ENCODE data around the gene SPATA6L.

Gene SPATA6L

DNA sequence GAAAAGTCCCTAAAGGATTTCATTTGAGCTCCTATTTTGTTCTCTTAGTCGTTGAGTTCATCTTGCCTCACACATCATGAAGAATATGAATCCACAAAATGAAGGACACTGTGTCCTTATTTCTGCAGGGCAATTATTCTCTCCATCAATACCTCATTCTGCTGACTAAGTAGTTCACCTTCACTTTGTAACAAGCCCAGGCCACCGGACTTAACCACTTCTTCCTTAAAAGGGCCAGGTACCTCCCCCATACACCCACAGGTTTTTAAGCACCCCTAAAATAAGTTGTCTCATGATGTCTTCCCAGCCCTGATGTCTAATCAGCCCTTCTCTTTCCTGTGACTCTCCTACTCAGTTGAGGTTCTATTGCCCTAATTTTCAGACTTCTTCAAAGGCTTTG lies 71.3 kb downstream of the SPATA6L start:
- DNase-seq = no peak
- H3K9me3 ChIP-seq (ENCODE audit: control insufficient read depth, low read length) = no peaks in the 10 kb centered on the region
- no peak overlapping the region for H3K27ac ChIP-seq (ENCODE audit: insufficient read depth, low read length, poor library complexity, severe bottlenecking)
- H3K36me3 ChIP-seq (ENCODE audit: control insufficient read depth, insufficient read depth, low read length) = no peaks in the 10 kb centered on the region
- H3K4me1 ChIP-seq (ENCODE audit: control insufficient read depth, insufficient read depth, low read length, poor library complexity, severe bottlenecking) = peaks cover 20% of the 10 kb centered on the region
- H3K27me3 ChIP-seq (replicated peaks; ENCODE audit: control insufficient read depth, insufficient read depth, low read length, poor library complexity, severe bottlenecking) = no peaks in the 10 kb centered on the region
- H3K4me3 ChIP-seq (ENCODE audit: insufficient read depth, low read depth, low read length, poor library complexity, severe bottlenecking) = no peak overlapping the region

DNA sequence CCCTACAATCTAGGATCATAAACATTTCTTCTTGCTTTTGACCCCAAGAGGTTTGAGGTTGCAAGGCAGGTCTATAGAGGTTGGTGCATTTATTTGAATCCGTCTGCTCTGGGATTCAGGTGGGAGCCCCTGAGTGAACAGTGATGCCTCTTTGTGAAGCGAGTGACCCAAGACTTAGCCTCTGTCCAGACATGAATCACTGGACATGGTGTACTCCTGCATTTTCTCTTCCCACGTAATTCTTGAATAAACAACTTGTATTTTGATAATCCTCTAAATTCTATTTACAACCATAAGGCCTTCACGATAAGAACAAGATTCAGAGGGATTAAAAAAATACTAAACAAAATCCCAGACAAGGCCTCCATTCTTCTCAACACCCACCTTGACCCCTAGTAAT lies 71.7 kb downstream of the SPATA6L start:
- Histone ChIP-seq H3K9me3 (ENCODE audit: control insufficient read depth, low read length) (no peaks in the 10 kb centered on the region), H3K27ac (ENCODE audit: insufficient read depth, low read length, poor library complexity, severe bottlenecking) (no peak overlapping the region), H3K27me3 (replicated peaks; ENCODE audit: control insufficient read depth, insufficient read depth, low read length, poor library complexity, severe bottlenecking) (no peaks in the 10 kb centered on the region), H3K4me3 (ENCODE audit: insufficient read depth, low read depth, low read length, poor library complexity, severe bottlenecking) (no peak overlapping the region), H3K4me1 (ENCODE audit: control insufficient read depth, insufficient read depth, low read length, poor library complexity, severe bottlenecking) (peaks cover 20% of the 10 kb centered on the region), H3K36me3 (ENCODE audit: control insufficient read depth, insufficient read depth, low read length) (no peaks in the 10 kb centered on the region)
- DNase-seq = no peak

DNA sequence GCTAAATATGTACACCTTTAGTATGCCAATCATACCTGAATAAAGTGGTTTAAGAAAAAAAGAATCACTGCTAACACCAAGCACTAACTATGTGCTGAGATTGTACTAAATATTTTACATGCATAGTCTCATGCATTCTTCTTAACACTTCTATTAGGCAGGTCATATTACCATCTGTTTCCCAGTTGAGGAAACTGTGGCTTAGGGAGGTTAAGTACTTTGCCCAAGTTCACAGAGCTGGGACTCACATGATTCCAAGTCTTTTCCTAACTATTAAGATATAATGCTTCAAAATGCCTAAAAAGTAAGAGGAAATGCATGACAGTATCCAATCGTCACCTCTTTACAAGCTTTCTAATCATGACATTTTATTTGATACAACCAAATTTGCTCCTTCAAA lies 73.4 kb downstream of the SPATA6L start:
- no peaks in the 10 kb centered on the region for H3K9me3 ChIP-seq (ENCODE audit: control insufficient read depth, low read length)
- no peak for DNase-seq
- no peaks in the 10 kb centered on the region for H3K27me3 ChIP-seq (replicated peaks; ENCODE audit: control insufficient read depth, insufficient read depth, low read length, poor library complexity, severe bottlenecking)
- no peak overlapping the region for H3K27ac ChIP-seq (ENCODE audit: insufficient read depth, low read length, poor library complexity, severe bottlenecking)
- H3K36me3 ChIP-seq (ENCODE audit: control insufficient read depth, insufficient read depth, low read length) = no peaks in the 10 kb centered on the region
- no peak overlapping the region for H3K4me3 ChIP-seq (ENCODE audit: insufficient read depth, low read depth, low read length, poor library complexity, severe bottlenecking)
- H3K4me1 ChIP-seq (ENCODE audit: control insufficient read depth, insufficient read depth, low read length, poor library complexity, severe bottlenecking) = peaks cover 20% of the 10 kb centered on the region

DNA sequence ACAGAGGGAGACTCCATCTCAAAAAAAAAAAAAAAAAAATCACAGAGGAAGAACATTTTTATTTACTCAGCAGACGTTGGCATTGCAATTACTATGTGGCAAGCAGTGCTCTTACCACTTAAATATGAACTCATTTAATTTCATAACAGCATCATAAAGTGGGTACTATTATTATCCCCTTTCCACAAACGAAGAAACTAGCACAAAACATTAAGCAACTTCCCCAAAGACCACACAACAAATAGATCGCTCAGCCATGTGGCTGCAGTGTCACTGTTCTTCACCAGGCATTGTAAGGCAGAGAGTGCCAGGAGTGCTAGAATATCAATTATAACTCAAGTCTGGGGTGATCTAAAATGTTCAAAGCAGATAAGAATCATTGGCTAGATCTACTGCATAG lies 74.0 kb downstream of the SPATA6L start:
- Histone ChIP-seq H3K4me3 (ENCODE audit: insufficient read depth, low read depth, low read length, poor library complexity, severe bottlenecking) (no peak overlapping the region), H3K27me3 (replicated peaks; ENCODE audit: control insufficient read depth, insufficient read depth, low read length, poor library complexity, severe bottlenecking) (no peaks in the 10 kb centered on the region), H3K4me1 (ENCODE audit: control insufficient read depth, insufficient read depth, low read length, poor library complexity, severe bottlenecking) (peaks cover 14% of the 10 kb centered on the region), H3K9me3 (ENCODE audit: control insufficient read depth, low read length) (no peaks in the 10 kb centered on the region), H3K27ac (ENCODE audit: insufficient read depth, low read length, poor library complexity, severe bottlenecking) (no peak overlapping the region), H3K36me3 (ENCODE audit: control insufficient read depth, insufficient read depth, low read length) (no peaks in the 10 kb centered on the region)
- DNase-seq = no peak

DNA sequence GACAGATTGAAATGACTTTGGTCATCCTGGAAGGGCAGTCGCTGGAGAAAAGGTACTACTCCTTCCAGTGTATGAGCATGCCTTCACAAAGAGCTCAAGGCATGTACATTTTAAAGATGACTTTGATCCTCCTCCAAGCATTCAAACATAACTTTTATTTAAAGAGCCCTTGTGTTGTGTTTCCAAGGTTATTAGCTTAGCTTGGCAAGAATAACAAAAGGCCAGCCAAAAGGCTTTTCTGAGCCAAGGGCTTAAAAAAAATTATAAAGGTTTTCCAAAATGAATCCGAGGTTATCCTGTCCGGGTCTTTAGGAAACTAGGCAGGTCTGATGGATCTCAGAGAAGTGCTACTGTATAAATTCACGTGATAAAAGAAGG lies 75.2 kb downstream of the SPATA6L start:
- Histone ChIP-seq H3K9me3 (ENCODE audit: control insufficient read depth, low read length) (no peaks in the 10 kb centered on the region), H3K27me3 (replicated peaks; ENCODE audit: control insufficient read depth, insufficient read depth, low read length, poor library complexity, severe bottlenecking) (no peaks in the 10 kb centered on the region), H3K4me1 (ENCODE audit: control insufficient read depth, insufficient read depth, low read length, poor library complexity, severe bottlenecking) (peaks cover 3% of the 10 kb centered on the region), H3K27ac (ENCODE audit: insufficient read depth, low read length, poor library complexity, severe bottlenecking) (no peak overlapping the region), H3K4me3 (ENCODE audit: insufficient read depth, low read depth, low read length, poor library complexity, severe bottlenecking) (no peak overlapping the region), H3K36me3 (ENCODE audit: control insufficient read depth, insufficient read depth, low read length) (no peaks in the 10 kb centered on the region)
- no peak for DNase-seq

DNA sequence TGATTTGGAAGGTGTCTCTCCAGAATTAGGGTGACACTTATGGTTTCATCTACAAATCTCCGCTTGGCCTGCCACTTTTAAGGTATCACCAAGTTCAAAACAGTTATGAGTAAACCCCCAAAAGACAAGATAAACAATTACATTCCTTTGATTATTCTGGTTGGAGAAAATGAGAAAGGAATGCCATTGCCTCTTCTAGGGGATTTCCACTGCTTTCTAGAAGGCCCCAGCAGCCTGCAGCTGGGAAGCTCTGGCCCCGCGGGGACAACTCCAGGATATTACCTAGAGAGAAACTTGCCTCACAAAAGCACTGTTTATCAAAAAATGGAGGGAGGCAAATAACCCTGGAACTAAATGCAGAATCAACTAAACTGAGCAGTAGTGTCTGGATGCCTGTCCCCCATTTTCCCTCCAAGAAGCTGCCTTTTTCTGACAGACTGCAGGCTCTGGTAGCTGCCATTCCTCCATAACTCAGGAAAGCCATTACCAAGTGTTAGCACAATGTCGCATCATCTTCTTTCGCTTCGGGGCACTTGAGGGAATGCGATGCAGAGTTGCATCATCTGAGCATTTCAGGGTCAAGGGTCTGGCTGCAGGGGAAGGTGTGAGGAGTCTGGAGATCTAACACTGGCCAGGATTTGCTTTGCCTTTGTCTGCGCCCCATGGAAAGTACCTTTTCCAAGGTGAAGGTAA lies 75.7 kb downstream of the SPATA6L start:
- Histone ChIP-seq H3K4me3 (ENCODE audit: insufficient read depth, low read depth, low read length, poor library complexity, severe bottlenecking) (no peak overlapping the region), H3K4me1 (ENCODE audit: control insufficient read depth, insufficient read depth, low read length, poor library complexity, severe bottlenecking) (no peaks in the 10 kb centered on the region)
- no peak for DNase-seq

DNA sequence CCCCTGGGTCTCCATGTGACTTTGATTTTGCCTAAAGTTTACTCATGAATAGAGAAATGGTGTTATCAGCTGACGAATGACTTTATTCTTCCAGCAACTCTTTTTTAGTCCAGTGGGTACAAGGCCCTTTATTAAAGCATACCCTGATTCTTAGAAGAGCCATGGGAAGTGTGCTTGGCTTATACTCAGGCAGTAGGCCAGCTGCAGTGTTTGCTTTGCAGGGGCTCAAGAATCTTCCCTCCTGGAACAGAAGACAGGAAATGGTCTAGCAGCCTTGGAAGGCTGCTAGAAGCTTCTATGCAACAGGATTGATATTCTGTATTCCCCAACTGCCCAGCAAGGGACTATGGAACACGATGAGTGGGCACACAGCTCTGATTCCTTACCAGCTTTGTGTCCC lies 77.6 kb downstream of the SPATA6L start:
- H3K4me1 ChIP-seq (ENCODE audit: control insufficient read depth, insufficient read depth, low read length, poor library complexity, severe bottlenecking) = no peaks in the 10 kb centered on the region
- no peak for DNase-seq
- H3K4me3 ChIP-seq (ENCODE audit: insufficient read depth, low read depth, low read length, poor library complexity, severe bottlenecking) = no peak overlapping the region
- no peaks in the 10 kb centered on the region for H3K9me3 ChIP-seq (ENCODE audit: control insufficient read depth, low read length)
- H3K27me3 ChIP-seq (replicated peaks; ENCODE audit: control insufficient read depth, insufficient read depth, low read length, poor library complexity, severe bottlenecking) = no peaks in the 10 kb centered on the region
- no peaks in the 10 kb centered on the region for H3K36me3 ChIP-seq (ENCODE audit: control insufficient read depth, insufficient read depth, low read length)
- no peak overlapping the region for H3K27ac ChIP-seq (ENCODE audit: insufficient read depth, low read length, poor library complexity, severe bottlenecking)

More for the DNA sequence above, 75.7 kb downstream of the SPATA6L start:
- Histone ChIP-seq H3K27me3 (replicated peaks; ENCODE audit: control insufficient read depth, insufficient read depth, low read length, poor library complexity, severe bottlenecking) (no peaks in the 10 kb centered on the region), H3K36me3 (ENCODE audit: control insufficient read depth, insufficient read depth, low read length) (no peaks in the 10 kb centered on the region), H3K9me3 (ENCODE audit: control insufficient read depth, low read length) (no peaks in the 10 kb centered on the region), H3K27ac (ENCODE audit: insufficient read depth, low read length, poor library complexity, severe bottlenecking) (no peak overlapping the region)

DNA sequence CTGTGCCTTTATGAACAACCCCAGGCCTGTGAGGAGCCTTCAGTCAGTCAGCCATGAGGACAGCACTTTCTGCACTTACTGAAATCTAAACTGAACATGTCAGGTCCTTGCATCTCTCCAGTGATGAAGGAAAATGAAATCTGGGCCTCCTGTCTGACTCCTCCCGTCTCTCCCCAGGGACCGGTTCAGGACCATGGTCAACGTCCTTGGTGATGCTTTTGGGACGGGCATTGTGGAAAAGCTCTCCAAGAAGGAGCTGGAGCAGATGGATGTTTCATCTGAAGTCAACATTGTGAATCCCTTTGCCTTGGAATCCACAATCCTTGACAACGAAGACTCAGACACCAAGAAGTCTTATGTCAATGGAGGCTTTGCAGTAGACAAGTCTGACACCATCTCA lies 81.1 kb downstream of the SPATA6L start:
- H3K27me3 ChIP-seq (replicated peaks; ENCODE audit: control insufficient read depth, insufficient read depth, low read length, poor library complexity, severe bottlenecking) = no peaks in the 10 kb centered on the region
- DNase-seq = no peak
- no peaks in the 10 kb centered on the region for H3K4me1 ChIP-seq (ENCODE audit: control insufficient read depth, insufficient read depth, low read length, poor library complexity, severe bottlenecking)

DNA sequence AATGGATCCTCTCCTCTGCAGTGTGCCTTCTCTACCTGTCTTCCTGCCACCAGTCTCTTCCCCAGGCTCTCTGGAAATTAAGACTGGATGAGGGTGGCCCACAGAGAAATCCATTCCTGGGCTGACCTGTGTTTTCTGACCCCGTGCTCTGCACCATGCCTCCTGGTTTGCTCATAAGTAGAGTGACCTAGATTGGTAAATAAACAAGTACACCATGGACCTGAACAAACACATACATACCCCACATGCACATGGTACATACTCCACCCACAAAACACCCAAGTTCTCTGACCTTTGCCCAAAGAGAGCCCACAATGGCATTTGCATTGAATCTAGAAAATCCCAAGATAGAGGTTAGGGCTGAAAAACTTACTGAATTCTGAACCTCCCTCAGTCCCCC lies 81.6 kb downstream of the SPATA6L start:
- Histone ChIP-seq H3K36me3 (ENCODE audit: control insufficient read depth, insufficient read depth, low read length) (no peaks in the 10 kb centered on the region), H3K9me3 (ENCODE audit: control insufficient read depth, low read length) (no peaks in the 10 kb centered on the region), H3K4me1 (ENCODE audit: control insufficient read depth, insufficient read depth, low read length, poor library complexity, severe bottlenecking) (no peaks in the 10 kb centered on the region), H3K27me3 (replicated peaks; ENCODE audit: control insufficient read depth, insufficient read depth, low read length, poor library complexity, severe bottlenecking) (no peaks in the 10 kb centered on the region), H3K4me3 (ENCODE audit: insufficient read depth, low read depth, low read length, poor library complexity, severe bottlenecking) (no peak overlapping the region), H3K27ac (ENCODE audit: insufficient read depth, low read length, poor library complexity, severe bottlenecking) (no peak overlapping the region)
- no peak for DNase-seq

More for the DNA sequence above, 81.1 kb downstream of the SPATA6L start:
- Histone ChIP-seq H3K36me3 (ENCODE audit: control insufficient read depth, insufficient read depth, low read length) (no peaks in the 10 kb centered on the region), H3K4me3 (ENCODE audit: insufficient read depth, low read depth, low read length, poor library complexity, severe bottlenecking) (no peak overlapping the region), H3K27ac (ENCODE audit: insufficient read depth, low read length, poor library complexity, severe bottlenecking) (no peak overlapping the region), H3K9me3 (ENCODE audit: control insufficient read depth, low read length) (no peaks in the 10 kb centered on the region)

DNA sequence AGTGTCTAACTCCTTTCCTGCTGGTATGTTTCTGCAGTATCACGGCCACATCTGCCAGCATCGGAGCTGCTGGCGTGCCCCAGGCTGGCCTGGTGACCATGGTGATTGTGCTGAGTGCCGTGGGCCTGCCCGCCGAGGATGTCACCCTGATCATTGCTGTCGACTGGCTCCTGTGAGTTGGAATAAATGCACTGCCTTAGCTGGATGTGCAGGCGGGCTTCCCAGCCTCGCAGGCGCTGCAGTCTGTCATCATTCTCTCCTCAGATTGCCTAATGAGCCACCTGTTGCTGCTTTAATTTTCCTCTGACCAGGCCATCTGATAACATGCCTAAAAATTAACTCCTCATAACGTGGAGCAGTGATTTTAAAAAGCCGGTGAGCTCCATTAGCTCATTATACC lies 83.3 kb downstream of the SPATA6L start:
- Histone ChIP-seq H3K4me3 (ENCODE audit: insufficient read depth, low read depth, low read length, poor library complexity, severe bottlenecking) (no peak overlapping the region), H3K4me1 (ENCODE audit: control insufficient read depth, insufficient read depth, low read length, poor library complexity, severe bottlenecking) (no peaks in the 10 kb centered on the region), H3K36me3 (ENCODE audit: control insufficient read depth, insufficient read depth, low read length) (no peaks in the 10 kb centered on the region), H3K27ac (ENCODE audit: insufficient read depth, low read length, poor library complexity, severe bottlenecking) (no peak overlapping the region), H3K9me3 (ENCODE audit: control insufficient read depth, low read length) (no peaks in the 10 kb centered on the region), H3K27me3 (replicated peaks; ENCODE audit: control insufficient read depth, insufficient read depth, low read length, poor library complexity, severe bottlenecking) (no peaks in the 10 kb centered on the region)
- no peak for DNase-seq

Data from effector memory CD4-positive, alpha-beta T cell (primary cell).